Naive thymus-derived CD4-positive, alpha-beta T cell (primary cell): ENCODE data around the gene SLC4A4. TPM values are rescaled to one million over a fixed set of nuclear protein-coding genes. Genes with fewer than 3 reads are reported as not detected.

Experiments used
- ATAC-seq: fragments of 150-1000 bp; cut with Tn5 transposase; 2 replicates; pipeline ENCODE4 v1.10.0; 2021; ENCODE audit warnings: mild to moderate bottlenecking, moderate library complexity
- CTCF ChIA-PET: fragments of 350-600 bp; sonication (Branson Sonifier 250); formaldehyde crosslinking; loops from one replicate; lab custom pipeline; 2021; ENCODE audit warnings: antibody characterized with exemption; lab: Charles Lee
- POLR2A ChIA-PET: fragments of 350-600 bp; sonication (Branson Sonifier 250); formaldehyde crosslinking; loops from one replicate; lab custom pipeline; 2021; ENCODE audit warnings: antibody characterized with exemption, inconsistent platforms; lab: Charles Lee
- DNase-seq, 9 donors: peaks; one replicate each; pipeline versions ENCODE4 v3.0.0 to v3.0.0-alpha.2; 2020 to 2022; ENCODE audit warnings: mixed read lengths in 1 of 9
- H3K27ac ChIP-seq: one replicate; pipeline ENCODE4 v1.7.0; 2013; ENCODE audit warnings: mild to moderate bottlenecking, low read depth, low read length, moderate library complexity
- H3K27me3 ChIP-seq, 2 donors: one replicate each; pipeline ENCODE4 v1.7.0; 2013; ENCODE audit warnings: low read length in 2 of 2, mild to moderate bottlenecking in 2 of 2, moderate library complexity in 2 of 2; ENCODE audit not compliant: control insufficient read depth in 2 of 2, insufficient read depth in 2 of 2
- H3K36me3 ChIP-seq, 3 experiments: 1 replicate in 2 of 3; 2 replicates in 1 of 3; pipeline ENCODE4 v1.7.0; 2013; ENCODE audit warnings: low read length in 3 of 3, mild to moderate bottlenecking in 3 of 3, moderate library complexity in 1 of 3; ENCODE audit not compliant: insufficient read depth in 3 of 3, control insufficient read depth in 2 of 3
- H3K4me1 ChIP-seq, 2 donors: one replicate each; pipeline ENCODE4 v1.7.0; 2013; ENCODE audit warnings: low read length in 2 of 2, mild to moderate bottlenecking in 2 of 2, moderate library complexity in 1 of 2; ENCODE audit not compliant: control insufficient read depth in 2 of 2, insufficient read depth in 2 of 2
- H3K4me3 ChIP-seq: 2 replicates; pipeline ENCODE4 v1.7.0; 2013; ENCODE audit warnings: mild to moderate bottlenecking, low read length
- H3K9me3 ChIP-seq, 3 experiments: 1 replicate in 2 of 3; 2 replicates in 1 of 3; pipeline ENCODE4 v1.7.0; 2013; ENCODE audit warnings: low read length in 3 of 3; ENCODE audit not compliant: control insufficient read depth in 2 of 3
- H3K27ac Mint-ChIP-seq, 9 donors: one replicate each; pipeline ENCODE4 v1.8.0; 2020 to 2022; ENCODE audit warnings: mixed read lengths in 9 of 9, mild to moderate bottlenecking in 8 of 9, moderate library complexity in 5 of 9, inconsistent platforms in 2 of 9
- H3K27me3 Mint-ChIP-seq, 5 donors: one replicate each; pipeline ENCODE4 v1.8.0; 2021 to 2022; ENCODE audit warnings: mixed read lengths in 5 of 5, mild to moderate bottlenecking in 1 of 5
- H3K36me3 Mint-ChIP-seq, 5 donors: one replicate each; pipeline ENCODE4 v1.8.0; 2020 to 2022; ENCODE audit warnings: mixed read lengths in 5 of 5, mild to moderate bottlenecking in 3 of 5, inconsistent platforms in 1 of 5
- H3K4me1 Mint-ChIP-seq, 7 donors: one replicate each; pipeline ENCODE4 v1.8.0; 2020 to 2022; ENCODE audit warnings: mixed read lengths in 7 of 7, mild to moderate bottlenecking in 3 of 7, inconsistent platforms in 1 of 7
- H3K4me3 Mint-ChIP-seq, 10 donors: one replicate each; pipeline ENCODE4 v1.8.0; 2020 to 2022; ENCODE audit warnings: mild to moderate bottlenecking in 10 of 10, mixed read lengths in 10 of 10, moderate library complexity in 6 of 10, inconsistent platforms in 2 of 10
- H3K9me3 Mint-ChIP-seq, 11 donors: one replicate each; pipeline ENCODE4 v1.8.0; 2020 to 2022; ENCODE audit warnings: mixed read lengths in 11 of 11, mild to moderate bottlenecking in 4 of 11, inconsistent platforms in 1 of 11, moderate library complexity in 1 of 11
- intact Hi-C, 2 donors: fragments of 100-400 bp; cut with micrococcal nuclease; formaldehyde crosslinking; loops; one replicate each; pipeline ENCODE4 v1.15.1; 2023
- polyA plus RNA-seq, 2 donors: library from polyadenylated mRNA; unstranded; fragments of 300-500 nt; fragmentation: Illumina TruSeq; gene quantifications; one replicate each; pipeline ENCODE4 v1.2.3, GENCODE V29; 2021
- total RNA-seq, 6 experiments: library from RNA in 5 of 6; stranded (reverse) in 5 of 6; gene quantifications; 1 replicate in 5 of 6; 2 replicates in 1 of 6; pipeline ENCODE4 v1.2.3 and lab custom pipeline; 2021 to 2026

SLC4A4 gene
- total and polyA plus RNA-seq, 7 experiments from 2014 or later: 0.36 to 2.7 (median 1.2) TPM; not detected in 4

- no peak overlapping the region for H3K27ac Mint-ChIP-seq
- no peaks in the 10 kb centered on the region for H3K36me3 ChIP-seq
- peaks cover 0 to 12% (median 4%) of the 10 kb centered on the region in 5 donors for H3K27me3 Mint-ChIP-seq
- ChIA-PET CTCF (no interaction called here), POLR2A (no interaction called here)
- no peaks in the 10 kb centered on the region for H3K27me3 ChIP-seq
- H3K9me3 Mint-ChIP-seq: peaks cover 0 to 4% (median 0%) of the 10 kb centered on the region in 11 donors
- no peaks in the 10 kb centered on the region for H3K36me3 Mint-ChIP-seq
- no peak overlapping the region for H3K27ac ChIP-seq
- no peaks in the 10 kb centered on the region for H3K9me3 ChIP-seq
- ATAC-seq: no peak
- intact Hi-C loops: no loop called here
- H3K4me1 ChIP-seq: no peaks in the 10 kb centered on the region
- no peak overlapping the region for H3K4me3 Mint-ChIP-seq
- no peaks in the 10 kb centered on the region for H3K4me1 Mint-ChIP-seq
- no peak for DNase-seq
- no peak overlapping the region for H3K4me3 ChIP-seq
Measured at GRCh38 chr4:71355045-71355444, 16.2 kb downstream of the SLC4A4 start.

- no peaks in the 10 kb centered on the region for H3K4me1 Mint-ChIP-seq
- H3K4me3 ChIP-seq: no peak overlapping the region
- intact Hi-C loops: no loop called here
- H3K27ac ChIP-seq: no peak overlapping the region
- H3K36me3 Mint-ChIP-seq: no peaks in the 10 kb centered on the region
- CTCF ChIA-PET: no interaction called here
- H3K27ac Mint-ChIP-seq: no peak overlapping the region
- H3K9me3 ChIP-seq: no peaks in the 10 kb centered on the region
- H3K4me3 Mint-ChIP-seq: no peak overlapping the region
- peaks cover 0 to 12% (median 4%) of the 10 kb centered on the region in 5 donors for H3K27me3 Mint-ChIP-seq
- ATAC-seq (no peak), DNase-seq (no peak)
- H3K9me3 Mint-ChIP-seq: peaks cover 0 to 4% (median 0%) of the 10 kb centered on the region in 11 donors
- no peaks in the 10 kb centered on the region for H3K4me1 ChIP-seq
- no peaks in the 10 kb centered on the region for H3K36me3 ChIP-seq
- H3K27me3 ChIP-seq: no peaks in the 10 kb centered on the region
- POLR2A ChIA-PET: no interaction called here
Measured at GRCh38 chr4:71355971-71356370, 17.2 kb downstream of the SLC4A4 start.

GRCh38 chr4:71356924-71357663 lies 18.3 kb downstream of the SLC4A4 start:
- H3K27ac ChIP-seq: no peak overlapping the region
- no peak for ATAC-seq
- intact Hi-C loops: no loop called here
- Mint-ChIP-seq H3K4me3 (no peak overlapping the region), H3K36me3 (no peaks in the 10 kb centered on the region), H3K27me3 (peaks cover 0 to 7% (median 4%) of the 10 kb centered on the region in 5 donors), H3K9me3 (peaks cover 0 to 4% (median 0%) of the 10 kb centered on the region in 11 donors), H3K4me1 (no peaks in the 10 kb centered on the region), H3K27ac (no peak overlapping the region)
- no peaks in the 10 kb centered on the region for H3K36me3 ChIP-seq
- ChIA-PET POLR2A (no interaction called here), CTCF (no interaction called here)
- H3K4me1 ChIP-seq: no peaks in the 10 kb centered on the region
- no peak for DNase-seq
- H3K9me3 ChIP-seq: no peaks in the 10 kb centered on the region
- H3K4me3 ChIP-seq: no peak overlapping the region
- no peaks in the 10 kb centered on the region for H3K27me3 ChIP-seq

GRCh38 chr4:71360844-71361243 lies 22.0 kb downstream of the SLC4A4 start:
- Histone ChIP-seq H3K36me3 (no peaks in the 10 kb centered on the region), H3K4me3 (no peak overlapping the region), H3K4me1 (no peaks in the 10 kb centered on the region), H3K27ac (no peak overlapping the region), H3K27me3 (no peaks in the 10 kb centered on the region), H3K9me3 (no peaks in the 10 kb centered on the region)
- Mint-ChIP-seq H3K9me3 (peaks cover 0 to 4% (median 0%) of the 10 kb centered on the region in 11 donors), H3K36me3 (no peaks in the 10 kb centered on the region), H3K27me3 (peaks cover 0 to 6% (median 4%) of the 10 kb centered on the region in 5 donors), H3K4me1 (no peaks in the 10 kb centered on the region), H3K27ac (no peak overlapping the region), H3K4me3 (no peak overlapping the region)
- POLR2A ChIA-PET: no interaction called here
- CTCF ChIA-PET: no interaction called here
- intact Hi-C loops: no loop called here
- no peak for ATAC-seq
- no peak for DNase-seq

- ChIA-PET POLR2A (no interaction called here), CTCF (no interaction called here)
- Histone ChIP-seq H3K27me3 (no peaks in the 10 kb centered on the region), H3K27ac (no peak overlapping the region), H3K4me1 (no peaks in the 10 kb centered on the region), H3K4me3 (no peak overlapping the region), H3K9me3 (no peaks in the 10 kb centered on the region), H3K36me3 (no peaks in the 10 kb centered on the region)
- no peak overlapping the region for H3K27ac Mint-ChIP-seq
- no peak overlapping the region for H3K4me3 Mint-ChIP-seq
- no peaks in the 10 kb centered on the region for H3K36me3 Mint-ChIP-seq
- H3K9me3 Mint-ChIP-seq: peaks cover 0 to 4% (median 0%) of the 10 kb centered on the region in 11 donors
- DNase-seq (no peak), ATAC-seq (no peak)
- H3K27me3 Mint-ChIP-seq: peaks cover 0 to 6% (median 4%) of the 10 kb centered on the region in 5 donors
- intact Hi-C loops: no loop called here
- no peaks in the 10 kb centered on the region for H3K4me1 Mint-ChIP-seq
Measured at GRCh38 chr4:71361476-71361875, 22.7 kb downstream of the SLC4A4 start.

GRCh38 chr4:71366766-71367165 lies 27.9 kb downstream of the SLC4A4 start:
- H3K4me1 Mint-ChIP-seq: no peaks in the 10 kb centered on the region
- H3K27me3 Mint-ChIP-seq: no peaks in the 10 kb centered on the region
- intact Hi-C loops: no loop called here
- no peak overlapping the region for H3K27ac Mint-ChIP-seq
- POLR2A ChIA-PET: no interaction called here
- H3K27ac ChIP-seq: no peak overlapping the region
- H3K36me3 ChIP-seq: no peaks in the 10 kb centered on the region
- H3K9me3 Mint-ChIP-seq: no peaks in the 10 kb centered on the region
- ATAC-seq (no peak), DNase-seq (no peak)
- no peaks in the 10 kb centered on the region for H3K36me3 Mint-ChIP-seq
- H3K4me3 Mint-ChIP-seq: no peak overlapping the region
- H3K4me1 ChIP-seq: no peaks in the 10 kb centered on the region
- CTCF ChIA-PET: no interaction called here
- H3K4me3 ChIP-seq: no peak overlapping the region
- H3K27me3 ChIP-seq: no peaks in the 10 kb centered on the region
- H3K9me3 ChIP-seq: no peaks in the 10 kb centered on the region

GRCh38 chr4:71367546-71367945 lies 28.7 kb downstream of the SLC4A4 start:
- Mint-ChIP-seq H3K36me3 (no peaks in the 10 kb centered on the region), H3K27me3 (no peaks in the 10 kb centered on the region), H3K9me3 (no peaks in the 10 kb centered on the region), H3K4me1 (peaks cover 0 to 3% (median 0%) of the 10 kb centered on the region in 7 donors), H3K4me3 (no peak overlapping the region), H3K27ac (no peak overlapping the region)
- Histone ChIP-seq H3K36me3 (no peaks in the 10 kb centered on the region), H3K4me3 (no peak overlapping the region), H3K4me1 (no peaks in the 10 kb centered on the region), H3K9me3 (no peaks in the 10 kb centered on the region), H3K27ac (no peak overlapping the region), H3K27me3 (no peaks in the 10 kb centered on the region)
- ChIA-PET POLR2A (no interaction called here), CTCF (no interaction called here)
- intact Hi-C loops: no loop called here
- no peak for ATAC-seq
- no peak for DNase-seq
